K562 (cell line): Measurements from ENCODE around the gene ZBTB8A. TPM values are rescaled to one million over a fixed set of nuclear protein-coding genes. Genes with fewer than 3 reads are reported as not detected.
A peak's percentile ranks its signal among the peaks of the same experiment; 100 is the strongest.

ENCODE experiments used
- BRF2 ChIP-seq: IDR thresholded peaks from 3 replicates; pipeline ENCODE4 v1.6.1; 2011; ENCODE audit warnings: borderline replicate concordance, mild to moderate bottlenecking; ENCODE audit not compliant: insufficient read length, insufficient read depth
- EP400 ChIP-seq: fragments of 450-650 bp; IDR thresholded peaks from 2 replicates; pipeline ENCODE4 v1.6.1; 2017; ENCODE audit warnings: antibody characterized with exemption, mild to moderate bottlenecking, moderate library complexity
- ETS2 ChIP-seq: IDR thresholded peaks from 2 replicates; pipeline ENCODE4 v1.6.1; 2016; ENCODE audit warnings: borderline replicate concordance, missing genetic modification characterization, mild to moderate bottlenecking, moderate library complexity, missing compliant biosample characterization; ENCODE audit not compliant: poor library complexity, severe bottlenecking
- FOXO4 ChIP-seq: fragments of 450-650 bp; formaldehyde crosslinking; IDR thresholded peaks from 2 replicates; pipeline ENCODE4 v1.4.0; 2020; ENCODE audit warnings: mild to moderate bottlenecking, moderate library complexity
- HMG20B ChIP-seq: fragments of 250-450 bp; sonication (Bioruptor Pico); IDR thresholded peaks from 2 replicates; pipeline ENCODE4 v1.5.0; 2021; ENCODE audit warnings: mild to moderate bottlenecking
- ID3 ChIP-seq, 2 experiments: fragments of 250-450 bp in 1 of 2; fragments of 450-650 bp in 1 of 2; sonication (Bioruptor Pico) in 1 of 2; IDR thresholded peaks; 2 replicates each; pipeline versions ENCODE4 v1.6.1 to v1.8.0; 2016 to 2021; ENCODE audit warnings: mild to moderate bottlenecking in 2 of 2, moderate library complexity in 2 of 2, missing compliant biosample characterization in 1 of 2, missing genetic modification characterization in 1 of 2
- JUN ChIP-seq, 2 experiments: sonication (generic) in 1 of 2; formaldehyde crosslinking in 1 of 2; IDR thresholded peaks; 2 replicates each; pipeline versions ENCODE4 v1.6.1 to v1.8.0; 2012 to 2022; ENCODE audit warnings: borderline replicate concordance in 2 of 2, mild to moderate bottlenecking in 2 of 2, improper control_type of control experiment in 1 of 2, low read depth in 1 of 2, low read length in 1 of 2, missing genetic modification reagents in 1 of 2
- MXD1 ChIP-seq: fragments of 250-450 bp; sonication (Bioruptor Pico); IDR thresholded peaks from 2 replicates; pipeline ENCODE4 v1.8.0; 2021; ENCODE audit warnings: borderline replicate concordance, mild to moderate bottlenecking, moderate library complexity; ENCODE audit not compliant: poor library complexity, severe bottlenecking
- MYBL2 ChIP-seq, 2 experiments: fragments of 450-650 bp in 1 of 2; sonication (generic) in 1 of 2; formaldehyde crosslinking in 1 of 2; IDR thresholded peaks; 2 replicates each; pipeline versions ENCODE4 v1.6.1 to v1.8.1; 2017 to 2022; ENCODE audit warnings: borderline replicate concordance in 1 of 2, inconsistent platforms in 1 of 2, low read depth in 1 of 2, mild to moderate bottlenecking in 1 of 2, missing genetic modification reagents in 1 of 2, moderate library complexity in 1 of 2
- SOX6 ChIP-seq: fragments of 450-650 bp; IDR thresholded peaks from 2 replicates; pipeline ENCODE4 v1.6.1; 2014; ENCODE audit warnings: mild to moderate bottlenecking
- SRSF3 ChIP-seq: fragments of 200-400 bp; formaldehyde crosslinking; IDR thresholded peaks from 2 replicates; pipeline ENCODE4 v1.6.1; 2016; ENCODE audit warnings: mild to moderate bottlenecking, low read length, moderate library complexity; ENCODE audit not compliant: insufficient read depth
- TRIM28 ChIP-seq: fragments of 450-650 bp; IDR thresholded peaks from 2 replicates; pipeline ENCODE4 v1.6.1; 2017
- U2AF2 ChIP-seq: fragments of 200-400 bp; formaldehyde crosslinking; optimal IDR thresholded peaks from 2 replicates; pipeline ENCODE3; 2017; ENCODE audit warnings: low read depth, mild to moderate bottlenecking, low read length
- ZBTB34 ChIP-seq: fragments of 250-450 bp; sonication (Bioruptor Pico); IDR thresholded peaks from 2 replicates; pipeline ENCODE4 v1.8.0; 2021; ENCODE audit warnings: mild to moderate bottlenecking, moderate library complexity
- ZKSCAN1 ChIP-seq: fragments of 150-350 bp; IDR thresholded peaks from 2 replicates; pipeline ENCODE4 v1.6.1; 2016; ENCODE audit warnings: low read depth, low read length
- ZNF232 ChIP-seq: sonication (generic); formaldehyde crosslinking; IDR thresholded peaks from 2 replicates; pipeline ENCODE4 v1.8.0; 2022; ENCODE audit warnings: mild to moderate bottlenecking, missing genetic modification reagents
- ZNF274 ChIP-seq: IDR thresholded peaks from 2 replicates; pipeline ENCODE4 v1.6.1; 2011; ENCODE audit warnings: low read depth, mild to moderate bottlenecking, low read length, moderate library complexity, borderline replicate concordance
- ZNF280A ChIP-seq: fragments of 450-650 bp; IDR thresholded peaks from 2 replicates; pipeline ENCODE4 v1.6.1; 2018; ENCODE audit warnings: mild to moderate bottlenecking, low read depth; ENCODE audit not compliant: partially characterized antibody
- ZNF561 ChIP-seq: fragments of 450-650 bp; formaldehyde crosslinking; conservative IDR thresholded peaks from 2 replicates; pipeline ENCODE4 v1.4.0; 2020; ENCODE audit warnings: mild to moderate bottlenecking, moderate library complexity
- ZNF644 ChIP-seq: fragments of 200-800 bp; sonication (Bioruptor generic); IDR thresholded peaks from 2 replicates; pipeline ENCODE4 v1.6.1; 2016; ENCODE audit warnings: low read depth, missing genetic modification characterization, missing compliant biosample characterization
- polyA plus RNA-seq, 8 experiments: library from polyadenylated mRNA; depleted of rRNA in 4 of 8; stranded (reverse) in 5 of 8; unstranded in 3 of 8; fragments of >200 nt; fragmentation: Nextera tagmentation in 2 of 8; fragmentation: Illumina TruSeq in 1 of 8; extraction: Ambion mirVana in 2 of 8; extraction: Trizol in 1 of 8; gene quantifications; 2 replicates each; pipeline versions ENCODE4 v1.2.1 to v1.2.3, GENCODE V29; 2011 to 2014; ENCODE audit warnings: inconsistent platforms in 1 of 8, missing spikeins in 1 of 8
- total RNA-seq, 7 experiments: library from RNA; depleted of rRNA in 6 of 7; stranded (reverse); fragments of >200 nt in 6 of 7; fragmentation: Illumina TruSeq in 2 of 7; extraction: Trizol in 2 of 7; gene quantifications; 2 replicates each; pipeline versions ENCODE4 v1.2.1 to v1.2.3, GENCODE V29; 2011 to 2021; ENCODE audit warnings: low replicate concordance in 1 of 7

Gene ZBTB8A
- total and polyA plus RNA-seq, 9 of the 15 experiments (the other 6 are each of a cell fraction or from before 2014, with no cell fraction given), result 0.01 to 0.64 (median 0.09) TPM

- TF ChIP-seq HMG20B (CRISPR knock-in tag) (no peak), FOXO4 (no peak), SOX6 (no peak; the same call in 1 of the 2 replicates), ZNF644 (tag) (no peak), BRF2 (no peak), ZNF561 (no peak), ZNF280A (no peak), ZKSCAN1 (no peak), U2AF2 (no peak), ZNF274 (no peak), ID3 (CRISPR knock-in tag; IDR thresholded peaks at IDR 0.05) (no peak), ID3 (tag; IDR thresholded peaks at IDR 0.05) (no peak), EP400 (no peak), SRSF3 (no peak), ETS2 (tag) (no peak), ZNF232 (CRISPR knock-in tag) (no peak; the same call in 1 of the 2 replicates), MYBL2 (IDR thresholded peaks at IDR 0.05; ENCODE audit: low read depth) (no peak), MYBL2 (CRISPR knock-in tag; IDR thresholded peaks at IDR 0.05; ENCODE audit: borderline replicate concordance) (no peak), MXD1 (CRISPR knock-in tag) (no peak), ZBTB34 (CRISPR knock-in tag) (no peak), TRIM28 (no peak), JUN (IDR thresholded peaks at IDR 0.05; ENCODE audit: borderline replicate concordance, low read depth, low read length) (0 out of 2 replicates have a peak, but pooled peaks have one; percentile 43), JUN (CRISPR knock-in tag; IDR thresholded peaks at IDR 0.05; ENCODE audit: borderline replicate concordance) (no peak)
These were observed 111.1 kb downstream of the ZBTB8A start, which contains the start of gene ZBTB8OS (continued) for GRCh38 chr1:32650248-32650751.
